Dendritic cell treated with granulocyte-macrophage colony-stimulating factor and Interleukin-4, amounts not matched to agents 40 ng/mL and 50 ng/mL, for 4 days (primary cell): ENCODE data around the gene TMEM121.

Experiments
- H3K27ac Mint-ChIP-seq: one replicate; pipeline ENCODE4 v1.8.0; 2022; ENCODE audit warnings: mild to moderate bottlenecking, mixed read lengths
- H3K27me3 Mint-ChIP-seq: one replicate; pipeline ENCODE4 v1.8.0; 2022; ENCODE audit warnings: mild to moderate bottlenecking, mixed read lengths
- H3K36me3 Mint-ChIP-seq: one replicate; pipeline ENCODE4 v1.8.0; 2022; ENCODE audit warnings: low read depth, mixed read lengths
- H3K4me1 Mint-ChIP-seq: one replicate; pipeline ENCODE4 v1.8.0; 2022; ENCODE audit warnings: low read depth, mixed read lengths
- H3K4me3 Mint-ChIP-seq: one replicate; pipeline ENCODE4 v1.8.0; 2022; ENCODE audit warnings: mild to moderate bottlenecking, moderate library complexity, mixed read lengths
- H3K9me3 Mint-ChIP-seq: one replicate; pipeline ENCODE4 v1.8.0; 2022; ENCODE audit warnings: mixed read lengths
- intact Hi-C: fragments of 100-400 bp; cut with micrococcal nuclease; formaldehyde crosslinking; loops from one replicate; pipeline ENCODE4 v1.15.0; 2022

The TMEM121 gene

DNA sequence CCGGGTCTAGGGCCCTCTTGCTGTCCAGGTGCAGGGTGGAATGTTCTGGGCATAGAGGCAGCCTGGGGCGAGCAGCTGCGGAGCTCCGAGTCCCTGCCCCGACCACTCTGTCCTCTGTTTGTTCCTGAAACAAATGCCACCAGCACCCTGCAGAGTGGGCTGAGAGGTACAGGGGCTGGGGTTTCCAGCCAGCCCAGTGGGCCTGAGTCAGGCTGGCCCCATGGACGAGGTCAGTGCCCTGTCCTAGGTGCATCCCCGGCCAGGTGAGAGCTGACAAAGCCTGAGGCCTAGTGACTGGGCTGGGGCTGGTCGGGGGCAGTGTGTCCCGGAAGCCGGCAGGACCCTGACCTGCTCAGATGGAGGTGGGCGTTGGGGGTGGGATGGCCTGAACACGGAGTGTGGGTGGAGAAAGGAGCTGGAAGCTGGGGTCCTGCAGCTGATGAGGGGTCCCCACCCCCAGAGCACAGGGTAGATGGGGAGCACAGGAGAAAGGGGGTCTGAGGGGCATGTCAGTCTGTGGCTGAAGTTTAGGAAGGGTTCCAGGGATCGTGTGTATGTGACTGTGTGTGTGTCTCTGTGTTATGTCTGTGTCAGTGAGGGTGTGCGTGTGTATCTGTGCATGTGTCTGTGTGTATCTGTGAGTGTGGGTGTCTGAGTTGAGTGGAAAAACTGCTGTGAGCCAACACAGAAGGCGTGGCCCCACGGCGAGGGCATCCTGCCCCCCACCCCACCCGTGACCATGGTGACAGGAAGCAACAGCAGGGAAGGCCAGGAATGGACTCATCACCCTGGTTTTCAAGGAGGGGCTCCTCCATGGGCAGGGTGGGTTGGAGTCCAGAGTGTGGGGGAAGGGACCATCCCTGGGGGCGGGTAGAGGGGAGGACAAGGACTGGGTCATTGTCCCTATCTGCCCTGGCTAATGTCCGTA lies 42.0 kb upstream of the TMEM121 start:
- H3K27me3 Mint-ChIP-seq: peaks cover 57% of the 10 kb centered on the region
- intact Hi-C loops: no loop called here
- peak overlapping the region; percentile 100 for H3K27ac Mint-ChIP-seq
- no peak overlapping the region for H3K4me3 Mint-ChIP-seq
- peaks cover 90% of the 10 kb centered on the region for H3K4me1 Mint-ChIP-seq
- peaks cover 22% of the 10 kb centered on the region for H3K36me3 Mint-ChIP-seq
- H3K9me3 Mint-ChIP-seq: no peaks in the 10 kb centered on the region

DNA sequence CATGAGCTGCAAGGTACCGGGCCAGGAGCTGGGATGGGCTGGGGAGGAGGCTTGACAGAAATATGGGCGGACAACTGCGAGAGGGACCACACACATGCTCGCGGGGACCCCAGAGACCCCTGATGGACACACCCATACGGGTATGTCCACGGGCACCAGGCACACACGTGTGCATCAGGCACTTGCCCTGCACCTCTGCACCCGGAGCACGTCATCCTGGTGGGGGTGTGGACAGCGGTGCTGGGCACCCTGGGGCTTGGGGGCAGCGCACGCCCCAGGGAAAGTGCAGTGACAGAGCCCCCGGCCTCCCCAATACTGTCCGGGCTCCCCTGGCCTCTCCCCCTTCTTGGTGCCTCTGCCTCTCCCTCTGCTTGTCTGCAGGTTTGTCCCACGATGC lies 41.4 kb upstream of the TMEM121 start:
- Mint-ChIP-seq H3K4me1 (peaks cover 90% of the 10 kb centered on the region), H3K27ac (peak overlapping the region; percentile 100), H3K4me3 (no peak overlapping the region), H3K36me3 (peaks cover 25% of the 10 kb centered on the region), H3K9me3 (no peaks in the 10 kb centered on the region), H3K27me3 (peaks cover 51% of the 10 kb centered on the region)
- intact Hi-C loops: no loop called here

DNA sequence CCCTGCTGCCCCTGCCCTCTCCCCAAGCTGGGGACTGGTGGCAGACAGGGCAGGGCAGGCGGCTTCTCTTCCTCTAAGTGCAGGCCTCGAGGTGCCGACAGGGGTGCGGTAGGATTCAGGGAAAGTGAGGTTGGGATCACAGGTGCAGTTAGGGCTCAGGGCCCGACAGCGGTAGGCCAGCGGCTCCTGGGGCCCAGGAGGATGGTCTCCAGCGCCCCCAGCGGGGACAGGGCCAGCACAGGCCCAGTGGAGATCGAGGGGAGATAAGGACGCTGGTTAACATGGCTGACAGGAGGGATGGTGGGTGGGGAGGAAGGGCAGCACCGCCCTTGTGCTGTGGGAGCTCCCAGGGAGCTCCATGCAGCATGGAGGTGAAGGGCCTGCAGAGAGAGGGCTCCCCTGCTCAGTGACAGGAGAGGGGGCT lies 40.6 kb upstream of the TMEM121 start:
- Mint-ChIP-seq H3K27me3 (peaks cover 43% of the 10 kb centered on the region), H3K36me3 (peaks cover 25% of the 10 kb centered on the region), H3K4me3 (no peak overlapping the region), H3K4me1 (peaks cover 83% of the 10 kb centered on the region), H3K27ac (peak overlapping the region; percentile 100), H3K9me3 (no peaks in the 10 kb centered on the region)
- intact Hi-C loops: no loop called here

- H3K27ac Mint-ChIP-seq: peak within 1 kb of the TSS; percentile 100
- peaks cover 25% of the 10 kb centered on the region for H3K36me3 Mint-ChIP-seq
- intact Hi-C loops: no loop called here
- H3K4me1 Mint-ChIP-seq: peaks cover 77% of the 10 kb centered on the region
- H3K27me3 Mint-ChIP-seq: peaks cover 42% of the 10 kb centered on the region
- H3K9me3 Mint-ChIP-seq: no peaks in the 10 kb centered on the region
- H3K4me3 Mint-ChIP-seq: peak within 1 kb of the TSS; percentile 72
These were observed 40.0 kb upstream of the TMEM121 start, which contains the start of gene CRIP1 for GRCh38 chr14:105486163-105486973. Gene CRIP1, plus strand, starts transcription at chr14:105486886. Its CDS starts 374 bp downstream, at chr14:105487260.

DNA sequence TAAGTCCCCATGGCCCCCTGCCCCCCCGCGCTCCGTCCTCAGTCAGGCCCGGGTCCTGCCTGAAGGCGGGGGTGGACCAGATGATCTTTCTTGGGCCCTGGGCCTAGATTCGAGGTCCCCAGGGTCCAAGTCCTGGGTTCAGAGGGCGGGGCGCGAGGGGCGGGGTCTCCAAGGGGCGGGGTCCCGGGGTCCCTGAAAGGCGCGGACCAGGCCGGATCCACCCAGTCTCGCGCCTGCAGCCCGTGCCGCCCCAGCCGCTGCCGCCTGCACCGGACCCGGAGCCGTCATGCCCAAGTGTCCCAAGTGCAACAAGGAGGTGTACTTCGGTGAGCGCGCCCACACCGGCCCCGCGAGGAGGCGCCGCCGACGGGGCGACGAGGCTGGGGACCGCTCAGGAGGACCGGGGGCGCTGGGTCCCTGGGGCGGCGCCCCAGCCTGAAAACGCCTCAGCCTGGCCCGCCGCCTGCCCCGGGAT lies 39.4 kb upstream of the TMEM121 start:
- peaks cover 42% of the 10 kb centered on the region for H3K27me3 Mint-ChIP-seq
- peak overlapping the region; percentile 72 for H3K4me3 Mint-ChIP-seq
- peaks cover 78% of the 10 kb centered on the region for H3K4me1 Mint-ChIP-seq
- intact Hi-C loops: no loop called here
- peaks cover 25% of the 10 kb centered on the region for H3K36me3 Mint-ChIP-seq
- peak overlapping the region; percentile 100 for H3K27ac Mint-ChIP-seq
- H3K9me3 Mint-ChIP-seq: no peaks in the 10 kb centered on the region

DNA sequence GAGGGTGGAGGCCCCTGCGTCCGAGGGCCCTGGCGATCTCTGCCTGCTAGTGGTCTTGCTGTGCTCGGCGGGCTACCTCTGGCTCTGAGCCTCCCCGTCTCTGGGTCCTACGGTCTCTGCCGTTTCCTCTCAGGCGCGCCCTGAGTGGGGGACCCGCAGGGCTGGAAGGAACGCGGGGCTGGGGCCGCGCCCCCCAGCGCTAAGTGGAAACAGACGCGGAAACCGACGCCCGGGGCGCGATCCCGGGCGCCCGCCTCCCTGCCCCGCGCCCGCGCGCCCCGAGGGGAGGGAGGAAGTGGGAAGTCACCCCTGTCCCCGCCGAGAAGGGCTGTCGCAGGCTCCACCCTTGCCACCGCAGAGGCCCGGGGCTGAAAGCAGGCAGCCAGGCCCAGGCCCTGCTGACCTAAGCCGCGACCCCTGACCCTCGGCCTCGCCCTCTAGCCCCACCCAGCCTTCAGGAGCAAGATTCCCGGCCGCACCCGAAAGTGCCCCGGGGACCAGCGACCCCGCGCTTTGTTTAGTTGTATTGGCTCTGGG lies 38.9 kb upstream of the TMEM121 start:
- intact Hi-C loops: no loop called here
- Mint-ChIP-seq H3K4me1 (peaks cover 75% of the 10 kb centered on the region), H3K27me3 (peaks cover 42% of the 10 kb centered on the region), H3K4me3 (peak overlapping the region; percentile 72), H3K36me3 (peaks cover 25% of the 10 kb centered on the region), H3K9me3 (no peaks in the 10 kb centered on the region), H3K27ac (peak overlapping the region; percentile 100)

DNA sequence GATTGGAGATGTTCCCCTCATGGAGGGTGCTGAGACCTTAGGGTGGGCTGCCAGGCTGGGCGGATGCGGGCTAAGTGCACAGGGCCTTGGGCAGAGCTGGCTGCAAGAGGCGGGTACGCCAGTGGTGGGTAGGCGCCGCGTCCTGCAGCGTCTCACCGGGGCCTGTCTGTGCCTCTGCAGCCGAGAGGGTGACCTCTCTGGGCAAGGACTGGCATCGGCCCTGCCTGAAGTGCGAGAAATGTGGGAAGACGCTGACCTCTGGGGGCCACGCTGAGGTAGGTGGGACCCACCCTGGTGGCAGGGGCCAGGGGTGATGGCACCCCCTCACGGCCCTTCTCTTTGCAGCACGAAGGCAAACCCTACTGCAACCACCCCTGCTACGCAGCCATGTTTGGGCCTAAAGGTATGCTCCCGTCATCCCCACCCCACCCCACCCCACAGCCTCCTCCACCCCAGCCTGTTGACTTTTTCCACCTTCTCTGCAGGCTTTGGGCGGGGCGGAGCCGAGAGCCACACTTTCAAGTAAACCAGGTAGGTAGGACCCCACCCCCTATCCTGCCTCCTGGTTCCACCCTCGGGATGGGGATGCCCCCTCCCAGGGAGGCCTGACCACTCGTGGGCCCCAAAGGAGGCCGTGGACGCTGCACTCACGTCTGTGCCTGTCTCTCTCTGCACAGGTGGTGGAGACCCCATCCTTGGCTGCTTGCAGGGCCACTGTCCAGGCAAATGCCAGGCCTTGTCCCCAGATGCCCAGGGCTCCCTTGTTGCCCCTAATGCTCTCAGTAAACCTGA lies 38.2 kb upstream of the TMEM121 start:
- Mint-ChIP-seq H3K27ac (peak overlapping the region; percentile 100), H3K9me3 (no peaks in the 10 kb centered on the region), H3K27me3 (peaks cover 37% of the 10 kb centered on the region), H3K4me1 (peaks cover 68% of the 10 kb centered on the region), H3K36me3 (peaks cover 31% of the 10 kb centered on the region), H3K4me3 (peak overlapping the region; percentile 72)
- intact Hi-C loops: no loop called here

- peaks cover 62% of the 10 kb centered on the region for H3K4me1 Mint-ChIP-seq
- intact Hi-C loops: no loop called here
- H3K27me3 Mint-ChIP-seq: peaks cover 30% of the 10 kb centered on the region
- H3K36me3 Mint-ChIP-seq: peaks cover 39% of the 10 kb centered on the region
- peak overlapping the region; percentile 100 for H3K27ac Mint-ChIP-seq
- no peaks in the 10 kb centered on the region for H3K9me3 Mint-ChIP-seq
- H3K4me3 Mint-ChIP-seq: peak overlapping the region; percentile 72
These were observed 37.4 kb upstream of the TMEM121 start for GRCh38 chr14:105488781-105489541.

- Mint-ChIP-seq H3K27me3 (peaks cover 22% of the 10 kb centered on the region), H3K4me3 (peak overlapping the region; percentile 72), H3K27ac (peak overlapping the region; percentile 100), H3K36me3 (peaks cover 47% of the 10 kb centered on the region), H3K9me3 (no peaks in the 10 kb centered on the region), H3K4me1 (peaks cover 55% of the 10 kb centered on the region)
- intact Hi-C loops: loop anchor here (1.0 to 5.0 kb wide), 7 partner anchors 8 to 119 kb away; partner anchors contain the start of genes CRIP2 and TMEM121
These were observed 36.7 kb upstream of the TMEM121 start for GRCh38 chr14:105489542-105490266.

GRCh38 chr14:105490267-105490571 lies 36.2 kb upstream of the TMEM121 start:
- intact Hi-C loops: loop anchor here (1.0 to 5.0 kb wide), 7 partner anchors 9 to 120 kb away; partner anchors contain the start of genes CRIP2 and TMEM121
- Mint-ChIP-seq H3K36me3 (peaks cover 51% of the 10 kb centered on the region), H3K27ac (peak overlapping the region; percentile 100), H3K4me3 (peak overlapping the region; percentile 72), H3K4me1 (peaks cover 51% of the 10 kb centered on the region), H3K27me3 (peaks cover 17% of the 10 kb centered on the region), H3K9me3 (no peaks in the 10 kb centered on the region)

- peaks cover 51% of the 10 kb centered on the region for H3K36me3 Mint-ChIP-seq
- H3K4me1 Mint-ChIP-seq: peaks cover 45% of the 10 kb centered on the region
- H3K27me3 Mint-ChIP-seq: peaks cover 12% of the 10 kb centered on the region
- peak within 1 kb of the TSS; percentile 100 for H3K27ac Mint-ChIP-seq
- no peaks in the 10 kb centered on the region for H3K9me3 Mint-ChIP-seq
- intact Hi-C loops: loop anchor here (1.0 to 5.0 kb wide), 7 partner anchors 9 to 120 kb away; partner anchors contain the start of genes CRIP2 and TMEM121
- peak within 1 kb of the TSS; percentile 72 for H3K4me3 Mint-ChIP-seq
These were observed 35.6 kb upstream of the TMEM121 start, which contains the start of gene TEDC1 for GRCh38 chr14:105490572-105491365. Gene TEDC1, plus strand, starts transcription at chr14:105491246. Its CDS starts 130 bp downstream, at chr14:105491376.
